Ovary (tissue), 3 donors: ENCODE measurements around the gene PUS7L.
"Not testable (repeated sequence)": the region's sequence is repeated elsewhere in the genome, so short reads cannot be mapped to it uniquely, and the experiment has no call there.

Source experiments
- EP300 ChIP-seq: sonication (generic); formaldehyde crosslinking; IDR thresholded peaks from one replicate; pipeline ENCODE4 v1.6.1; 2017; ENCODE audit warnings: antibody characterized with exemption
- POLR2A ChIP-seq: fragments of 450-650 bp; IDR thresholded peaks from one replicate; pipeline ENCODE4 v1.6.1; 2017; ENCODE audit warnings: antibody characterized with exemption, mild to moderate bottlenecking, moderate library complexity
- TF ChIP-seq, protein P1 (sequence below), 3 donors: fragments of 450-650 bp in 2 of 3; fragments of 200-600 bp in 1 of 3; IDR thresholded peaks; one replicate each; pipeline versions ENCODE4 v1.5.1 to v1.8.0; 2016 to 2022; ENCODE audit warnings: antibody characterized with exemption in 3 of 3, mild to moderate bottlenecking in 1 of 3
- donor health status: DM: no; HTN: no; CAD: no.

DNA sequence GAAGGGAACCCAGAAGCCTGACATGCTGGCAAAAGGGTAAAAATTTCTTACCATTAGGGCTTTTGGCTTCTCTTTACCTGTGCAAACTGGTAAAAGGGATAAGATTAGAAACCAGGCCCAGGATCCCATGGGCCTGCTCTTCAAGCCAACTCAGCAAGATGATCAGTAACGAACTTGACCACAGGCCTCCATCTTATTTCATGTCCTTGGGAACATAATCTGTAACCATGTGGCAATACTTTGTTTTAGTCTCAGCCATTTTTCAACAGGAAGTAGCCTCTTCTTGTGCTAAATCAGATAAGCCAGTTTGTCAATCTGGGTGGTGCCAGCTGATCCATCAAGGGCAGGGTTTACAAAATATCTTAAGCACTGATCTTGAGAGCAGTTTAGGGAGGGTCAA is 57.4 kb downstream of the PUS7L start:
- TF ChIP-seq, protein P1, sequence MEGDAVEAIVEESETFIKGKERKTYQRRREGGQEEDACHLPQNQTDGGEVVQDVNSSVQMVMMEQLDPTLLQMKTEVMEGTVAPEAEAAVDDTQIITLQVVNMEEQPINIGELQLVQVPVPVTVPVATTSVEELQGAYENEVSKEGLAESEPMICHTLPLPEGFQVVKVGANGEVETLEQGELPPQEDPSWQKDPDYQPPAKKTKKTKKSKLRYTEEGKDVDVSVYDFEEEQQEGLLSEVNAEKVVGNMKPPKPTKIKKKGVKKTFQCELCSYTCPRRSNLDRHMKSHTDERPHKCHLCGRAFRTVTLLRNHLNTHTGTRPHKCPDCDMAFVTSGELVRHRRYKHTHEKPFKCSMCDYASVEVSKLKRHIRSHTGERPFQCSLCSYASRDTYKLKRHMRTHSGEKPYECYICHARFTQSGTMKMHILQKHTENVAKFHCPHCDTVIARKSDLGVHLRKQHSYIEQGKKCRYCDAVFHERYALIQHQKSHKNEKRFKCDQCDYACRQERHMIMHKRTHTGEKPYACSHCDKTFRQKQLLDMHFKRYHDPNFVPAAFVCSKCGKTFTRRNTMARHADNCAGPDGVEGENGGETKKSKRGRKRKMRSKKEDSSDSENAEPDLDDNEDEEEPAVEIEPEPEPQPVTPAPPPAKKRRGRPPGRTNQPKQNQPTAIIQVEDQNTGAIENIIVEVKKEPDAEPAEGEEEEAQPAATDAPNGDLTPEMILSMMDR (IDR thresholded peaks at IDR 0.05), result not testable (repeated sequence)
- TF ChIP-seq POLR2A, EP300: not testable (repeated sequence)
